GM13976 (cell line): ENCODE data around the gene CLPSL1.

Experiments
- DNase-seq: peaks from one replicate; pipeline ENCODE4 v3.0.0; 2012; ENCODE audit warnings: low spot score
- CTCF ChIP-seq: IDR thresholded peaks from 2 replicates; pipeline ENCODE4 v1.5.1; 2012; ENCODE audit warnings: borderline replicate concordance, mild to moderate bottlenecking; ENCODE audit not compliant: insufficient read depth; ENCODE audit errors: extremely low read depth, missing control alignments, control extremely low read depth
- in situ Hi-C: fragments of 300-500 bp; cut with MboI; formaldehyde crosslinking; loops from one replicate; pipeline ENCODE4 v1.12.0; 2022; ENCODE audit warnings: low sequenced_read_pairs, mixed read lengths, inconsistent platforms; ENCODE audit not compliant: unreplicated experiment

The CLPSL1 gene

GRCh38 chr6:35808688-35809087 is 27.9 kb downstream of the CLPSL1 start:
- DNase-seq: no peak
- TF ChIP-seq CTCF: no peak
- in situ Hi-C loops: no loop called here

- TF ChIP-seq CTCF: no peak
- in situ Hi-C loops: no loop called here
- DNase-seq: no peak
Observed at GRCh38 chr6:35809809-35810208, 29.0 kb downstream of the CLPSL1 start.

- in situ Hi-C loops: no loop called here
- DNase-seq: no peak
- TF ChIP-seq CTCF: no peak
Observed at GRCh38 chr6:35810971-35811698, 30.3 kb downstream of the CLPSL1 start.

- no peak for DNase-seq
- in situ Hi-C loops: no loop called here
- no peak for TF ChIP-seq CTCF
Observed at GRCh38 chr6:35811699-35811995, 30.8 kb downstream of the CLPSL1 start.

- TF ChIP-seq CTCF: no peak
- DNase-seq: no peak
- in situ Hi-C loops: no loop called here
Observed at GRCh38 chr6:35817515-35817914, 36.7 kb downstream of the CLPSL1 start.

- in situ Hi-C loops: no loop called here
- DNase-seq: no peak
Observed at GRCh38 chr6:35823601-35824000, 42.8 kb downstream of the CLPSL1 start.

More at GRCh38 chr6:35823601-35824000, 42.8 kb downstream of the CLPSL1 start:
- TF ChIP-seq CTCF: no peak
